GM19099 (cell line): ENCODE data around the gene TMEM150B.

Experiments
- POLR2A ChIP-seq: IDR thresholded peaks from 3 replicates; pipeline ENCODE4 v1.6.1; 2011; ENCODE audit warnings: low read depth; ENCODE audit not compliant: insufficient read length; ENCODE audit errors: extremely low read depth

The TMEM150B gene

DNA sequence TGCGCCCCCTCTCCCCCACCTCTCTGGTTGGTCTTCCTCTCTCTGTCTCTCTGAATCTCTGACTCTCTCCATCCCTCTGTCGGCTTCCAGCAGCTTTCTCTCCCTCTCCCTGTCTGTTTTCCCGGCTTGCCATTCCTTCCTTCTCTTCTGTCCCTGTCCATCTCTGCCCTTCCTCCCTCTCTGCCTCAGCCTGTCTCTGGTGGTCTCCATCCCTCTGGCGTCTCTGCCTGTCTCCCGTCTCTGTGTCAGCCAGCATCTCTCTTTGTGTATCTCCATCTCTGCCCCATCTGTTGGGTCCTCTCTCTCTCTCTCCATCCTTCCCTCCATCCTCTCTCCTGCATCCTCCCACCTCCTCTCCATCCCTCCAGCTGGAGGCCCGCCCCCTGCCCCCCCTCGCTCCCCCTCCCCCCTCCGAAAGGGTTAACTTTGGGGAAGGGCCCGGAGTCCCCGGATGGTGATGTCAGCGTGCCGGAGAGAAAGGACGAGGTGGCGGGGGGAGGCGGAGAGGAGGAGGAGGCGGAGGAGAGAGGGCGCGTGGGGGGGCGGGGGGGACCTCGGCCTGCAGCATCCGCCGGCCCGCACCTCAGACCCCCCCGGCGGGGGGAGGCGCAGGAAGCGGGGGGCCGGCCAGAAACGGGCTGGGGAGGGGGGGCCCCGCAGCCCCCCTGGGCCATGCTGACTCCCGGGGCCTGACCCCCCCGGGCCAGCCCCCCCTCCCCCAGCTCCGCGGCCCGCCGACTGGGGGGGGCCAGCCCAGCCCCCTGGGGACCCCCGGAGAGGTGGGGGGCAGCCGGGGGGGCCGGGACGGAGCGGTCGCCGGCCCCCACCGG is 41.4 kb downstream of the TMEM150B start, which contains the start of gene BRSK1:
TSS of gene BRSK1 (plus strand) at position 450 of the 830 bp plus-strand sequence. CDS start 446 bp downstream, outside the sequence.
- TF ChIP-seq POLR2A = no peak

- TF ChIP-seq POLR2A = peak; percentile 66
Measured at GRCh38 chr19:55279770-55280643, 45.1 kb downstream of the TMEM150B start, which contains the start of gene HSPBP1. Gene HSPBP1 (minus strand): TSS chr19:55280110. CDS start chr19:55279608, 502 bp downstream.

DNA sequence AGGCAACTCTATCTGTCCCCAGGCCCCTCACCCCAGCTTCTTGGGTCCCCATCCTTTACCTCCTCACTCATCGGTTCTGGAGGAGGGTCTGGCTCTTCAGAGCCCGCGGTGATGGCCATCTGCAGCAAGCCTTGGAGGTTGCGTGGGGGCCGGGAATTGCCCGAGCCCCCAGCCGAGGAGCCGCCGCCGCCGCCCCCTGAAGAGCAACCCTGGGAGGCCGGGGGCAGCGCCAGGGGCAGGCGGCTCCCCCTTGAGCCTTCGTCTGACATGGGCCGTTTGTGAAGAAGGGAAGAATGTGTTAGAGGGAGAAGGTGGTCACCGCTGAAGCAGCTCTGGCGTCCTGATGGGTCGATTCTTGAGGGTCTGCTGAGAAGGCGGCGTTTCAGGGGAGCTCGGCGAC is 45.8 kb downstream of the TMEM150B start:
- no peak for TF ChIP-seq POLR2A

- no peak for TF ChIP-seq POLR2A
Measured at GRCh38 chr19:55278391-55279135, 46.6 kb downstream of the TMEM150B start.

DNA sequence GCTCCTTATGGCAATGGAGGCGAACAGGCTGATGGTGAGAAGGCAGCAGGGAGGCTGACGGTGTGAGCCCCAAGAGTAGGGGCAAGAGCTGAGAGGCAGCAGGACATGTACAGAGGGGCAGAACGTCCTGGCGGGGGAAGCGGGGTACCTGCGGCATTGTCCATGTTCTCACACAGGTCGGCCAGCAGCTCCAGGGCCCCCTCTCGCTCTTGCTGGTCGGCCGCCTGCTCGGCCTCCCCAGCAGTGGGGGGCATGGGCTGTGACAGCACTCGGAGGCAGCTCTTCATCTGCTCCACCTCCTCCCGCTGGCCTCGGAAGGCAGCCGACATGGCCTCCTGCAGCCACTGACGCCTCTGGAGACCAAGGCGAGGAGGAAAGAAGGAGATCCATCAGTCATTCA is 47.6 kb downstream of the TMEM150B start:
- no peak for TF ChIP-seq POLR2A

GRCh38 chr19:55276720-55277430 is 48.3 kb downstream of the TMEM150B start:
- TF ChIP-seq POLR2A = no peak

GRCh38 chr19:55275851-55276719 is 49.1 kb downstream of the TMEM150B start:
- TF ChIP-seq POLR2A = no peak

GRCh38 chr19:55273978-55274707 is 51.0 kb downstream of the TMEM150B start:
- TF ChIP-seq POLR2A = no peak

GRCh38 chr19:55272142-55272541 is 53.0 kb downstream of the TMEM150B start:
- no peak for TF ChIP-seq POLR2A

- no peak for TF ChIP-seq POLR2A
Measured at GRCh38 chr19:55270172-55270942, 54.8 kb downstream of the TMEM150B start.

GRCh38 chr19:55269299-55269698 is 55.8 kb downstream of the TMEM150B start:
- TF ChIP-seq POLR2A = no peak

GRCh38 chr19:55266840-55267239 is 58.3 kb downstream of the TMEM150B start:
- TF ChIP-seq POLR2A = no peak
